H1 (cell line): ENCODE data around the gene C12orf76. TPM values are rescaled to one million over a fixed set of nuclear protein-coding genes. Genes with fewer than 3 reads are reported as not detected.

Source experiments
- SP4 ChIP-seq: IDR thresholded peaks from 2 replicates; pipeline ENCODE4 v1.6.1; 2012; ENCODE audit warnings: low read length, inconsistent platforms
- TAF1 ChIP-seq: IDR thresholded peaks from 2 replicates; pipeline ENCODE4 v1.6.1; 2011; ENCODE audit warnings: mild to moderate bottlenecking, low read depth, low read length
- ZNF274 ChIP-seq: IDR thresholded peaks from 2 replicates; pipeline ENCODE4 v1.7.0; 2012; ENCODE audit warnings: low read length, borderline replicate concordance; ENCODE audit errors: extremely low read depth
- polyA plus RNA-seq, 7 experiments: library from polyadenylated mRNA; depleted of rRNA in 3 of 7; stranded (reverse) in 5 of 7; unstranded in 2 of 7; fragments of >200 nt in 5 of 7; fragments of 200-250 nt in 2 of 7; gene quantifications; 1 replicate in 5 of 7; 2 replicates in 1 of 7; 4 replicates in 1 of 7; pipeline versions ENCODE4 v1.2.1 to v1.2.3, GENCODE V29; 2011 to 2013; ENCODE audit warnings: missing spikeins in 2 of 7, mixed read lengths in 2 of 7
- total RNA-seq: library from RNA; stranded (reverse); fragmentation: NEBNext Ultra II Directional; extraction: Animal tissue kit (Norgen Biotek cat#: 25700); gene quantifications from 2 replicates; pipeline ENCODE4 v1.2.1, GENCODE V29; 2021

C12orf76 gene
- total and polyA plus RNA-seq, 2 of the 8 experiments (the other 6 are each of a cell fraction or from before 2014, with no cell fraction given) = 14.4 to 18.6 TPM

- TF ChIP-seq ZNF274 (no peak), TAF1 (no peak), SP4 (no peak)
Measured at GRCh38 chr12:109997393-109997792, 50.9 kb downstream of the C12orf76 start (continued).
